GM12873 (cell line): ENCODE results near the gene ZNF831.
A peak's percentile ranks its signal among the peaks of the same experiment; 100 is the strongest.

Experiments used
- TF ChIP-seq, protein P1 (sequence below): IDR thresholded peaks from 2 replicates; pipeline ENCODE4 v1.5.1; 2012; ENCODE audit warnings: low read depth, mild to moderate bottlenecking, moderate library complexity, low read length, control low read depth; ENCODE audit not compliant: insufficient read depth; ENCODE audit errors: missing control alignments

Gene ZNF831

DNA sequence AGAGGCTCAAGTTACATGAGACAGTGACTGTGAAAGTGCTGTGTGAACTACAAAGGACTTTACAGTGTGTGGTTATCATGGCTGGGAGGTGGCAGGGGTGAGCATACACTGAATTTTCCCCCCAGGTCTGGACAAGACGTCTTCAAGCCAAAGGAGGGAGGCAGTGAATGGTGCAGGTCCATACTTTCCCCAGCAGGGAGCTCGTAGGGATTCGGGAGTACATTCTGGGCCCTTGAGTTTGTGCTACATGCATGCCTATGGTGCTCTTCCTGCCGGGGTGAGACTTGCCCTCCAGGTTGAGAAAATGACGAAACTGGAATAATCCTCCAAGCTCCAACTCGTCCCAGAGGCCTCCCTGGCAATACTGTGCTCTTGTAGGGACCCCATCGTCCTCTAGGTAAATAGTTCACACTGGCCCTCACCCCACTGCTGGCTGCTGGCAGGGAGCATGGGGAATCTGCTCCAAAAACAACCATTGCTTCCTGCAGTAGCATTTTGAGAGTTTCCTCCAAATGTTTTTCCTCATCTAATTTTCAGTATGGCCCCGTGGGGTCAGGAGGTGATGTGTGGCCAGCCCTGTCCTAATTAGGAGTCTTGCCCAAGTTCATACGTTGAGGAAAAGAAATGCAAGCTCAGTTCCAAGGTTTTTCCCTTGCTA lies 57.6 kb downstream of the ZNF831 start:
- TF ChIP-seq, protein P1, sequence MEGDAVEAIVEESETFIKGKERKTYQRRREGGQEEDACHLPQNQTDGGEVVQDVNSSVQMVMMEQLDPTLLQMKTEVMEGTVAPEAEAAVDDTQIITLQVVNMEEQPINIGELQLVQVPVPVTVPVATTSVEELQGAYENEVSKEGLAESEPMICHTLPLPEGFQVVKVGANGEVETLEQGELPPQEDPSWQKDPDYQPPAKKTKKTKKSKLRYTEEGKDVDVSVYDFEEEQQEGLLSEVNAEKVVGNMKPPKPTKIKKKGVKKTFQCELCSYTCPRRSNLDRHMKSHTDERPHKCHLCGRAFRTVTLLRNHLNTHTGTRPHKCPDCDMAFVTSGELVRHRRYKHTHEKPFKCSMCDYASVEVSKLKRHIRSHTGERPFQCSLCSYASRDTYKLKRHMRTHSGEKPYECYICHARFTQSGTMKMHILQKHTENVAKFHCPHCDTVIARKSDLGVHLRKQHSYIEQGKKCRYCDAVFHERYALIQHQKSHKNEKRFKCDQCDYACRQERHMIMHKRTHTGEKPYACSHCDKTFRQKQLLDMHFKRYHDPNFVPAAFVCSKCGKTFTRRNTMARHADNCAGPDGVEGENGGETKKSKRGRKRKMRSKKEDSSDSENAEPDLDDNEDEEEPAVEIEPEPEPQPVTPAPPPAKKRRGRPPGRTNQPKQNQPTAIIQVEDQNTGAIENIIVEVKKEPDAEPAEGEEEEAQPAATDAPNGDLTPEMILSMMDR: no peak

DNA sequence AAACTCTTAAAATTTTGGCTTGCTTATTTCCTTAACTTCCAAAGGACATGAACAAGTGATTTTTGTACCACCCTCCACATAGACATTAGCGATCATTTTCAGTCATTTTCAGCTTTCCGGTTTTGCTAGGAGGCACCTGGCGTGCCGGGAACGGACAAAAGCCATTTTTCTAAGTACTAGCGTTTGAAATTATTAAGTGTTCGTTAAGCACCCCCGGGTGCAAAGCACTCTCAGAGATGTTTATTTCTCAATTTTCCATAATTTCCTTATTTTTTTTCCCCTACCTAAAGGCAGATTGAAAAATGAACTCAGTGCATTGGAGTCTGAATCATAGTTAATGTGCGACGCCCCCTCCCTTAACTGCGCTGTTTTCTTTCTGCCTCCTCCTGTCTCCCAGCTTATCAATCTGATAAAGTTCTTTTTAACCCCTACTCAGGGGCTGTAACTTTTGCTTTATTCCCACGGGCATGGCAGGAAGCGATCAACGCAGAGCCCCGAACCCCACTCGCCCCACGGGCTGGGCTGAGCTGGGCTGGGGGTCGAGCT lies 58.2 kb downstream of the ZNF831 start:
- TF ChIP-seq, protein P1: no peak

DNA sequence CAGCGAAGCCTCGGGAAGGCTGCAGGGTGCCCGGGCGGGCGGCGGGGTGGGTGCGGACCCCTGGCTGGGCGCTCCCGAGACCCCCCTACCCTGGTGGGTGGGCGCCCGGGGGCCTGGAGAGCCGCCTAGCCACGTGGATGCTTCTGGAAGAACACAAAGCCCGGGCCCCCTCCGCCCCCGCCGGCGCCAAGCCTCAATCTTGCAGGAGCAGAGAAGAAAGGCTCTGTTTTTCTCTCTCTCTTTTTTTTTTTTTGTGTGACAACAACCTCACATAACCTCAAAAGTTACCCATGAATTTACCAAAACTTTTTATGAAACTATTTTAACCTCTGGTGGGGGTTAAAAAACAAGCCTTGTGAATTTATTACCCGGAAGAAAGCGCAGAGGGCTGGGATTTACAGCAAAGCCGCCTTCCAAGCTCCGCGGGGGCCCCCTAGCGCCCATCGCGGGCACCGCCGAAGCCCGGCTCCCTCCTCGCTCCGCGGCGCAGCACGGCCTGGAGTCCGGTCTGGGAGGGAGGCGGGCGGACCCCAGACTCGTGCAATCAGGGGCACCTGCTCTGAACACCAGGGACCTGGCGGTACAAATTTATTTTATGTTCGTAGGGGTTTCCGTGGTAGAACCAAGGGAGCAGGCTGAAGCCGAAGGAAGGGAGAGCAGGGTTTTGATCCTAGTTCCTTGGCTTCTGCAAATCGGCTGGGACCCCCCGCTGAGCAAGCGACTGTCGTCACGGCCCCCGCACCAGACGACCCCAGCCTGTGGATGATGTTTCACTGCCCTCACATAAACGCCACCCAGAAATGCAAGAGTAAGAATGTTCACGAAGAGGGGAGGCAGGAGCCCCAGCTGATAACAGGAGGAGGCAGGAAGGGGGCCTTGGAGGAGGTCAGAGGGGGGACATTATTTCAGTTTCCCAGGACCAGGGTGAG lies 58.9 kb downstream of the ZNF831 start:
- TF ChIP-seq, protein P1: peak; percentile 90

DNA sequence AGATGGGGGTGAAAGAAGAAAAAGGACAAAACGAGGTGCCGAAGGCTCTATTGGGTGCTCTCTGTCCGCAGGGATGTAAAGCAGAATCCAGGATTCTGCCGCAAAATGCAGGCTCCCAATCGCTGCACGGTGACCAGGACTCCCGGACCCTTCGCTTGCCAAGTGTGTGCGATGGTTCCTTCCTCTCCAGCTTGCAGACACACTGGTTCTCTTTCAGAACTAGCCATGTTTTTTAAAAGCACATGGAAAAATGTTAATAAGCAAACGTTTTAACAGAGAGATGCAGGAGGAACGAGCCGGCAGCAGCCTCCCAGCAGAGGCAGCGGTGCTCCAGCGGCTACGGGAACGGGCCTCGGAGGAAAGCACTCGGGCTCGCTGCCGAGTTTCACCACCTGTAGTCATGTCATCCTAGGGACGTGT lies 59.6 kb downstream of the ZNF831 start:
- TF ChIP-seq, protein P1: no peak

DNA sequence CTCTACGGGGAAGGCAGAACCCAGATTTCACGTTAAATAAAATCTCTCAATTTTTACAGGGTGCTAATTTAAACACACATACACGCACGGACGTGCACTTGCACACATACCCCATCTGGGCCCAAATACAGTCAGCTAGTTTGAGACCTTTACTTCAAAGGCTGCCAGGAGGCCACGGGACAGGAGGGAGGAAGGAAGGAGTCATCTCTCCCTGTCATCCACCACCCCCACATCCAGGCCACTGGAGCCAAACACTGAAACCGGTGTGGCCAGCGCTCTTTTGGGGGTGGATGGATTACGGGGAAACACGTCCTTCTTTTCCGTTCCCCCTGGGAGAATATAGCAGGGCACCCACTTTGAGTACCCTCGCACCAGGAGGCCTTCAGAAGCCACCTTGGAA lies 60.1 kb downstream of the ZNF831 start:
- TF ChIP-seq, protein P1: no peak

DNA sequence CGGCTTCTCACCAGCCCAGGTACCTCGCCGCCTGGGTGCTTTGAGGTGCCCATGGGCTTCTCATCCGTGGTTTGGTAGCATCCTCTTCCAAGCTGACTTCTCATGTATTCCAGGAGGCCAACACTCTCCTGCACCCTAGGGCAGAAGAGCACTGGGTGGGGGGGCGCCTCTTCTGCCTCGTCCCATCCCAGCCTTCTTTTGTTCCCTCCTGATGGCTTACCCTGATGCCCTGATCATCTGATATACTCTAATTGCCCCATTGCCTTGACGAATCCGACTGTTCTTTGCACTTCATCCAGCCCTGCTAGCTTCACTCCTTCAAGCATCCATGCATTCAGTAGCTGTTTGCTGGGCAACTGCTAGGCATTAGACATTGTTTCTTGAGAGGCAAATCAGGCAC lies 60.6 kb downstream of the ZNF831 start:
- TF ChIP-seq, protein P1: no peak

DNA sequence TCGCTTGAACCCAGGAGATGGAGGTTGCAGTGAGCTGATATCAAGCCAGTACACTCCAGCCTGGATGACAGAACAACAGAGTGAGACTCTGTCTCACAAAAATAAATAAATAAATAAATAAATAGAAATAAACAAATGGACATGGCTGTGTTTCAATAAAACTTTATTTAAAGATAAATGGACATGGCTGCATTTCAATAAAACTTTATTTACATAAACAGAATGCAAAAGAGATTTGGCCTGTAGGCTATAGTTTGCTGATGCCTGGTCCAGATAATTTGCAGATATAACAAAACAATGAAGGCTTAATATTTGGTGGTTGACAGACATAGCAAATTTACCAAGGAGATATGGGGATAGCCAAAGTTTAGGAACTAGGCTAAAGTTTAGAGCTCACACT lies 66.8 kb downstream of the ZNF831 start:
- TF ChIP-seq, protein P1: no peak
